ENCODE data around the gene SLC35C1.
"Not testable (repeated sequence)": the region's sequence is repeated elsewhere in the genome, so short reads cannot be mapped to it uniquely, and the experiment has no call there.

SLC35C1 gene

DNA sequence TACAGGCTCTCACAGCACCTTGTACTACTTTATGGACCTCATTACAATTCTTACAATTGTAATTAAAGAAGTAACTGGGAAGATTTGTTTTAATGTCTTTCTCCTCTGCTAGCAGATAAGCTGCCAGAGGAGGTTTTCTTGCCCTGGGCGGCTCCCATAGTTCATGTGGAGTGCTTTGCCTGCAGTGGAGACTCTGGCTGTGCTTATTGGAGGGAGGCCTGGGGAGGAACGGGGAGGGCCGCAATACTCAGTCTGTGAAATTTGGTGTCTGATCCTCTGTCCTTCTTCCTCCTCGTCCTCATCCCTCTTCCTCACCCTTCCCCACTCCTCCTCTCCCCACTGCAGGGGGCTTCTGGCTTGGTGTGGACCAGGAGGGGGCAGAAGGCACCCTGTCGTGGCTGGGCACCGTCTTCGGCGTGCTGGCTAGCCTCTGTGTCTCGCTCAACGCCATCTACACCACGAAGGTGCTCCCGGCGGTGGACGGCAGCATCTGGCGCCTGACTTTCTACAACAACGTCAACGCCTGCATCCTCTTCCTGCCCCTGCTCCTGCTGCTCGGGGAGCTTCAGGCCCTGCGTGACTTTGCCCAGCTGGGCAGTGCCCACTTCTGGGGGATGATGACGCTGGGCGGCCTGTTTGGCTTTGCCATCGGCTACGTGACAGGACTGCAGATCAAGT lies 5.6 kb downstream of the SLC35C1 start:
- in situ Hi-C loops (cut with HindIII; ENCODE audit: low sequenced_read_pairs): no loop called here

DNA sequence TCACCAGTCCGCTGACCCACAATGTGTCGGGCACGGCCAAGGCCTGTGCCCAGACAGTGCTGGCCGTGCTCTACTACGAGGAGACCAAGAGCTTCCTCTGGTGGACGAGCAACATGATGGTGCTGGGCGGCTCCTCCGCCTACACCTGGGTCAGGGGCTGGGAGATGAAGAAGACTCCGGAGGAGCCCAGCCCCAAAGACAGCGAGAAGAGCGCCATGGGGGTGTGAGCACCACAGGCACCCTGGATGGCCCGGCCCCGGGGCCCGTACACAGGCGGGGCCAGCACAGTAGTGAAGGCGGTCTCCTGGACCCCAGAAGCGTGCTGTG lies 6.1 kb downstream of the SLC35C1 start:
- in situ Hi-C loops (cut with HindIII; ENCODE audit: low sequenced_read_pairs): no loop called here

DNA sequence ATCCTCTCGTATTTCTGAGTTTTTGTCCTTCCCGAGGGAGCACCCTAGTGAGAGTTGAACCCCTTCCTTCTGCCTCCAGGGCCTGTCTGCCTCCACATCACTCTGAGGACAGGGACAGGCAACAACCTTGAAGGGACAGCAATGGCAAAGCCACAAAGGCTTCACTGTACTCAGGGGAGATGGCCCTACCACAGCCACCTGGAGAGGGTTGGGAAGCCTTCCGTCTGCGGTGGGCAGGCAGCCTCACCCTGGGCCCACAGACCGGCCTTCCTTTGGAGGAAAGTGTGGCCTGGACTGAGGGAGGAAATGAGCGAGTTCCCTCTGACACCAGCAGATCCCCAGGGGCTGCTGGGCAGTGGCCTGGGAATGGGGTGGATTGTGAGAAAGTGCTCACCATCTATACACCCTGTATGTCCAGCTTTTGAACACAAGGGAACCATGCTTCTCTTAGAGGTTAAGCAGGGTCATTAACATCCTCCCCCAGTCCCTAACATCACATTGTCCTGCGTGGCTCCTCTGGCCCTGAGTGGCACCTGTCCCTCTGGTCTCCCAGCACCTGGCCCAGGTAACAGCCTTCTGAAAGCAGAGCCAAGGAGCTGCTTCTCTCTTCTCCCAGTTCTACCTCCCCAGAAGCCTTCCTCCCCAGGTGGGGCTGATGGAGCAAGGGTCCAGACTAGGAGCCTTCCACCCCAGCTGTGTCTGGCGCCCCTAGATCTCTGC lies 6.8 kb downstream of the SLC35C1 start:
- in situ Hi-C loops (cut with HindIII; ENCODE audit: low sequenced_read_pairs): no loop called here

DNA sequence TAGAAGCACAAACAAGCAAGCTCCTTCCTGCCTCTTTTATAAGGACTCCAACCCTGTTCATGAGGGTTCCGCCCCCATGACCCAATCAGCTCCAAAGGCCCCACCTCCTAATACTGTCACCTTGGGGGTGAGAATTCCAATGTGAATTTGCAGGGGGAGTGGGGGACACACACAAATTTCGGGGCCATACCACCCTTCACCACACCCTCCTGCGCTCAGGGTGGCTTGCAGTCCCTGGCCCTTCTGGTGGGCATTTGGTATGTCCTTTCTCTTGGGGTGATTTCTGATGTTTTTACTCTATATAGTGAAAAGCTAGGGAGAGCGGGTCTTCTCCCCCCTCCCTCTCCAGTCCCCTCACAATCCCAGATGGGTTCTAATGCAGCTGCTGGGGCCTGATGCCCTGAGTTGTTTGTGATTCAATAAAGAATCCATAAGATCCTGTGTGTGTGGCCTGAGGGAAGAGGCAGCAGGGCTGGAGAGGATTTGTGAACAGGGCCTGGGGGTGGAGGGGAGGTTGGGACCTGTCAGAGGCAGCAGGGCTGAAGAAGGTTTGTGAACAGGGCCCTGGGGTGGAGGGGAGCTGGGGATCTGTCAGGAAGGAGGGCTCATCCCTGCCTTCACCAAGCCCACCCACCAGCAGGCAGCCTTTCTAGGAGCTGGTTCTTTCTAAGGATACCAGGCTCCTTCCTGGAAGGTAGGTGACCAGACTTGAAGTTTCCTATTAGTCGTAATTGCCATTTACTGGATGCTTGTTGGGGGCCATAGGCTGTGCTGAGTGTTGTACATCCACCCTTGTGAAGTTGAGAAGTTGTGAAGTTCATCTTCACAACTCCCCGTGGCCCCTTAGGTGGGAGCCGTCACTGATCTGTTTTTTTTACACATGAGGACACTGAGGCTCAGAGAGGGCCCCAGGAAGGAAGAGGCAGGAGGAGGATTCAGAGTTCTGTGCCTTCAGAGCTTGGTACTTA lies 7.9 kb downstream of the SLC35C1 start:
- in situ Hi-C loops (cut with HindIII; ENCODE audit: low sequenced_read_pairs): no loop called here

DNA sequence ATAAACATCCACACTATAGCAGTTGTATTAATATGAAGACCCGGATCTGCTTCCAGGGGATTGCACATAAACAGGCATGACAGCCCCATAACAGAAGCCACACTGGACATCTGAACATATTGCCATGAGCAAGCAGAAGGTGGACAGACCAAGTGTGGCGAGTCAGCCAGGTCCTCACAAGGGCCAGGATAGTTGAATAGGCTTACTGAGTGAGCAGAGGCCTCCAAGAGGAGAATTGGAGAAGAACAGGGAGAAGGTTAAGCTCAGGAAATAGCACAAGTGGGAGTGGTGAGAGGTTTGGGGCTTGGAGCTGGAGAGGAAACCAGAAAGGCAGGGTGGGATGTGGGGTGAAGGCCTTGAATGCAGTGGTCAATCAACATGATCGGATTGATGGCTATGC lies 10.8 kb downstream of the SLC35C1 start:
- in situ Hi-C loops (cut with HindIII; ENCODE audit: low sequenced_read_pairs): no loop called here

DNA sequence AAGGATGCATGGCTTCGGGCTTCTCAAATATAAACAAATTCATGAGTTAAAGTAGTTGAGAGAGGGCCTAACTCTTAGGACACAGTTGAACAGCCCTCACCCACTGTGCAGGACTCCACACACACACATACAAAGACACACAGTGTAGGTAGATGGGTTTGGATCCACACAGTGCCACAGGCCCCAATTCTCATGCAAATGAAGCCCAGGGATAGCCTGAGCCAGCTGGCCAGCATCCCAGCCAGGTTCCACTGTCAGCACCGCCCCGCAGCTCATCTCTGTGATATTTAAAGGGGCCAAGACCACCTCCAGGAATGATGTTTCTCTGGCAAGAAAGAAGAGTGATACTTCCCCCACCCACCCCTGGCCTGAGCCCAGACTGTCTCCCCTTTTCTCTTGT lies 11.7 kb downstream of the SLC35C1 start:
- in situ Hi-C loops (cut with HindIII; ENCODE audit: low sequenced_read_pairs): no loop called here

DNA sequence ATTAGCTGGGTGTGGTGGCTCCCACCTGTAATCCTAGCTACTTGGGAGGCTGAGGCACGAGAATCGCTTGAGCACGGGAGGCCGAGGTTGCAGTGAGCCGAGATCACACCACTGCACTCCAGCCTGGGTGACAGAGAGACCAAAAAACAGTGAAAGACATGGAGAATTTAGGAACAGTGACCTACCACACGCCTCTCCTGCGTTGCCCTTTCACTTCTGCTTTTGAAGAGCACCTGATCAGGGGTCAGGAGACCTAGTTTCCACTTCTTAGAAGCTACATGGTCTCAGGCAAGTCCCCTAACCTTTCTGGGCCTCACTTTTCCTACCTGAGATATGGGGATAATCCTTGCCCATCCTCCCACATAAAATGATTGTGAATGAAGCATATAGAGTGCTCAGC lies 12.2 kb downstream of the SLC35C1 start:
- in situ Hi-C loops (cut with HindIII; ENCODE audit: low sequenced_read_pairs): no loop called here

DNA sequence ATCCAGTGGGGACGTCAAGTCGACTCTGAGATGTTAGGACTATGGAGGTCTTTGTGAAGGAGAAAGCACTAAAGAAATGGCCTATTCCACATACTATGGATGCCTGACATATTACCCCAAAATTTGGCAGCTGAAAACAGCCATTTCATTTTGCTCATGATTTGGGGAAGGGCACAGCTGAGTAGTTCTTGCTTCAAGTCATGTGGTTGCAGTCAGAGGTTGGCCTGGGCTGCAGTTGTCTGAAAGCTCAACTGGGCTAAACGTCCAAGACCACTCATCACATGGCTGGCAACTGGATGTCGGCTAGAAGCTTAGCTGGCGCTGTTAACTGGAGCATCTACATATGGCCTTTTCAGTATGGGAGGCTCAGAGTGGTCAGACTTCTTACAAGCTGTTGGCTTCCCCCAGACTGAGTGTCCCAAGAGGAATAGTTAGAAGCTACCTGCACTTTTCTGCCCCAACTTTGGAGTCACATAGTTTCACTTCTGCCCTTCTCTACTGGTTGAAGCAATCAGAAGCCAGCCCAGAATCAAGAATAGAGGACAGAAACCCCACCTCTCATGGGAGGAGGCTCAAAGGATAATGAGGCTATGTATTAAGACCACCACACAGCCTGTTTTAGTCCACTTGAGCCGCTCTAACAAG lies 14.1 kb downstream of the SLC35C1 start:
- in situ Hi-C loops (cut with HindIII; ENCODE audit: low sequenced_read_pairs): no loop called here

DNA sequence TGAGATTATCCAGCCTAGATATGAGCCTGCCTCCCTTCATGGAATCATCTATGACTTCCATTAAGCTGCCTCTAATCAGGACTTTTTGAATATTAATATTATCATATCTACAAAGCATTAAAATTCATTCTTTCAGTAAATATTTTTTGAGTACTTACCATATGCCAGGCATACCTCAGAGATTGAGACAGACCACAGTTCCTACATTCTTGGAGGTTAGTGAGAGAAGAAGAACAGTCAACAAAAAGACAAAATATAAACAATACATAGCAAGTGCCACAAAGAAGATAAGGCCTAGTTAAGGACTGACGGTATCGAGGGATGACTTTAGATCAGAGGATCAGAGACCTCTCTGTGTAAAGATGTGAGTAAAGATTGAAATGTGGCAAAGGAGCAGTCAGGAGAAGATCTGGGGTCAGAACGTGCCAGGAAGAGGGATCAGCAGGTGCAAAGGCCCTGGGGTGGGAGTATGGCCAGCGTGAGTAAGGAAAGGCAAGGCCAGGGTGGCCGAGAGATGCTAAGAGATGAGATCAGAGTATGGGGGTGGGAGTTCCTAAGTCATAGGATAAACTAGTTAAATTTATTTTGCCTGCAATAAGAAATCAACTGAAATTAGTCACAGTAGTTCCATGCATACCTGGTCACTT lies 15.4 kb downstream of the SLC35C1 start:
- in situ Hi-C loops (cut with HindIII; ENCODE audit: low sequenced_read_pairs): no loop called here

DNA sequence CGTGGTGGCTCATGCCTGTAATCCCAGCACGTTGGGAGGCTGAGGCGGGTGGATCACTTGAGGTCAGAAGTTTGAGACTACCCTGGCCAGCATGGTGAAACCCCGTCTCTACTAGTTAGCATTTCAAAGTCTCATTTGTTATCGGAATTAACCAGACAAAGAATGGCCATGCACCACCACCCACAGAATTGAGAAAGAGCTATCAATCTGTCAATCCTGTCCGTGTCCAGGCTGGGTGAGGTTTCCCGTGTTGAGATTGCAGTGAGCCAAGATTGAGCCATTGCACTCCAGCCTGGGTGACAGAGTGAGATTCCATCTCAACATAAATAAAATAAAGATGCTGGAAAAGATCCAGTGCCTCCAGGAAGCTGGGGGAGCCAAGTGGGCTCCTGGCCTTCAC lies 21.5 kb downstream of the SLC35C1 start:
- in situ Hi-C loops (cut with HindIII; ENCODE audit: low sequenced_read_pairs): not testable (repeated sequence)

DNA sequence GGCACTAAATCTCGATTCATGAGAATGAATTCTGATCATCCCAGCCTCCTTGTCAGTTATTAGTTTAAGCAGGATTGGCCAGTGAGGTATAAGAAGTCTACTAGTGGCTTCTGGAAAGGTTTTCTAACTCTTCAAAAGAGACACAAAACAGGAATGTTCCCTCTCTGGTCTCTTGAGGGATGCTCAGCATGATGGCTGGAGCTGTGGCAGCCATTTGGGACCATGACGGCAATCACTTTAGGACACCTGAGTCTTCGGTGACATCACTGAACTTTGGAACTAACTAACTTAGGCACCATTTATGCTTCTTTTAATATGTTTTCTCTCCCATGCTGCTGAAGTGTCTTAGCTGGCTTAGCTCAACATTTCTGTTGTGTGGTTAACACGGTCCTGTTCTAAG lies 22.2 kb downstream of the SLC35C1 start:
- in situ Hi-C loops (cut with HindIII; ENCODE audit: low sequenced_read_pairs): no loop called here

DNA sequence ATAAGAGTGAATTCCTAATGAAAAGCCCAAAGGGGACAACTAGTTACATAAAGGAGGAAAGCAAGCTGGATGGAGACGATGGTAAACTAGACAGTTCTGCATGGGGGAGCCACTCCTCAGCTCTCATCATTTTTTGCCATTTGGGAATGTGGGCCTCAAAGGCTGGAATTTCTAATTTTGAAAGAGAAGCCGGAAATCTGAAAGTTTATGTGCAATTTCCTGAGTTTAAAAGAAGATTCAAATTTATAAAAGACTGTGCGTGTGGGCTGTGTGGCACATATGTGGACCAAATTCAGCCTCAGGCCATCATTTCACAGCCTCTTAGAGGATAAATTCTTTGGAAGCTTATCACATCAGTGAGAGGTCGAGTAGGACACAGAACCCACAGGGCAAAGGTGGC lies 24.0 kb downstream of the SLC35C1 start:
- in situ Hi-C loops (cut with HindIII; ENCODE audit: low sequenced_read_pairs): no loop called here

DNA sequence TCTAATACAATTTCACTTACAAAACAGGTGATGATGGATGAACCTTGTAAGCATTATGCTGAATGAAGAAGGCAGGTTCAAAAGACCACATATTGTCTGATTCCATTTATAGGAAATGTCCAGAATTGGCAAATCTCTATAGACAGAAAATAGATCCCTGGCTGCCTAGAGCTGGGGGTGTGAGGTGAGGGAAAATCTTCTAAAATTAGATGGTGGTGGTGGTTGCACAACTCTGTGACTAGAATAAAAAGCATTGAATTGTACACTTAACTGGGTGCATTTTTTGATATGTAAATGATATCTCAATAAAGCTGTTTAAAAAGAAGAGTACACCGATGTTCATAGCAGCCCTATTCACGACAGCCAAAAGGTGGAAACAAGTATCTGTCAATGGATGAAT lies 25.6 kb downstream of the SLC35C1 start:
- in situ Hi-C loops (cut with HindIII; ENCODE audit: low sequenced_read_pairs): no loop called here

DNA sequence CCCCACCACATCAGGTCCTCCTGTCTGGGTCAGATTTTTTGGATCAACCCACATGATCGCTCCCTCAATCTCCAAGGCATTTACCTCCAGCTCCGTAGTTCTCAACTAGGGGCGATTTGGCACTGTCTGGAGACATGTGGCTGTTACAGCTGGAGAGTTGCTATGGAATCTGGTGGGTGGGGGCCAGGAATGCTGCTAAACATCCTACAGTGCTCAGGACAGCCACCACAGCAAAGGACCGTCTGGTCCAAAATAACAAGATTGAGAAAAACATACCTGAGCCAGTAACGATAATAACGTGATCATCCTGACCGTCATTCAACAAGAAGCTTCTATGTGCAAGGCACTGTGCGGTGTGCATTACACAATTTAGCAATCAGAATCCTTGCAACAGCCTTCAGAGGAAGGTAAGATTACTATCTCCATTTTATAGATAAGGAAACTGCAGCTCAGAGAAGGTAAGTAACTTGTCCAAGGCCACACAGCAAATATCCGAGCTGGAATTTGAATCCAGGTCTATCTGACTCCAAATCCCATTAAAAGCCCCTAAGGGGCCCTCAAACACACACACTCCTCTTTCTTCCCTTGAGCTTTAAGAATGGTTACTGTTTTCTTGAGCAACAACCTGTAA lies 28.0 kb downstream of the SLC35C1 start:
- in situ Hi-C loops (cut with HindIII; ENCODE audit: low sequenced_read_pairs): no loop called here

DNA sequence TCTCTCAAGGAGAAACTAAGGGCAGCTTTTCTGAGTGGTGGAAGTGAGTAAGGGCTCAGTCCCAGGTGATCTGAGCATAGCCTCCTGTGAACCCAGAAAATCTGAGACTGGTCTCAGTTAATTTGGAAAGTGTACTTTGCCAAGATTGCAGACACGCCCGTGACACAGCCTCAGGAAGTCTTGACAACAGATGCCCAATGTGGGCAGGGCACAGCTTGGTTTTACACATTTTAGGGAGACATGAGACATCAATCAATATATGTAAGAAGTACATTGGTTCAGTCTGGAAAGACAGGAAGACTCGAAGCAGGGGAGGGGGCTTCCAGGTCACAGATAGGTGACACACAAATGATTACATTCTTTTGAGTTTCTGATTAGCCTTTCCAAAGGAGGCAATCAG lies 28.8 kb downstream of the SLC35C1 start:
- in situ Hi-C loops (cut with HindIII; ENCODE audit: low sequenced_read_pairs): no loop called here

DNA sequence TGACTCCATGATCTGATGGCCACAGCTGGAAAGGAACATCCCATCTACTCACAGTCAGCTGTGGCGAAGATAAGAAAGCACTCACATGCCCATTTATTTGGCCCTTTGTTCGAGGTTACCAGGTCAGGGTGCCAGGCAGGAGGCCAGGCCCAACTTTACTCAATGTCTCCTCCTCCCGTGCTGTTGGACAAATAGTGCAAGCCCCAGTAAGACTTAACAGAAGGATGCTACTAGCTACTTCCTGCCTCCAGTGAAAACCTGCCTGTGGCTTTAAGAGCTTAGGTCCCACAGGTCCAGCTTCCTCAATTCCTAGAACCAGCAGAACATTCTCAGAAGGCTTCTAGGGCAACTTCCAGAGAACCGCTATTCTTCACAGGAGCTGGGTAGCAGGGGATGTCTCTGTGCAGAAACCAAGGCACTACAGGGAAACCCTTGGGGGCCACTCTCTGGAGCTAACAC lies 29.4 kb downstream of the SLC35C1 start:
- in situ Hi-C loops (cut with HindIII; ENCODE audit: low sequenced_read_pairs): no loop called here

DNA sequence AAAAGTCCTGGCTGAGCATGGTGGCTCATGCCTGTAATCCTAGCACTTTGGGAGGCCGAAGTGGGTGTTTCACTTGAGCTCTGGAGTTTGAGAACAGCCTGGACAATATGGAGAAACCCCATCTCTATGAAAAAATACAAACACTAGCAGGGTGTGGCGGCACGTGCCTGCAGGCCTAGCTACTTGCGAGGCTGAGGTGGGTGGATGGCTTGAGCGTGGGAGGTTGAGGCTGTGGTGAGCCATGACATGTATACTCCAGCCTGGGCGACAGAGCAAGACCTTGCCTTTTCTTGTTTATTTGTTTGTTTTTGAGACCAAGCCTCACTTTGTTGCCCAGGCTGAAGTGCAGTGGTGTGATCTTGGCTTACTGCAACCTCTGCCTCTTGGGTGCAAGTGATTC lies 34.3 kb downstream of the SLC35C1 start:
- in situ Hi-C loops (cut with HindIII; ENCODE audit: low sequenced_read_pairs): no loop called here

DNA sequence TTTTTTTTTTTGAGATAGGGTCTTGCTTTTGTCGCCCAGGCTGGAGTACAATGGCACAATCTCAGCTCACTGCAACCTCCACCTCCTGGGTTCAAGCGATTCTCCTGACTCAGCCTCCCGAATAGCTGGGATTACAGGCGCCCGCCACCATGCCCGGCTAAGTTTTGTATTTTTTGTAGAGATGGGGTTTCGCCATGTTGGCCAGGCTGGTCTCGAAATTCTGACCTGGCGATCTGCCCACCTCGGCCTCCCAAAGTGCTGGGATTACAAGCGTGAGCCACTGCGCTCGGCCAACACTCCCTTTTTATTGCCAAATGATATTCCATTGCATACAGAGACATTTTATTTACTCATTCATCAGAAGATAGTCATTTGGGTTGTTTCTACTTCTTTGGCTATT lies 35.3 kb downstream of the SLC35C1 start:
- in situ Hi-C loops (cut with HindIII; ENCODE audit: low sequenced_read_pairs): not testable (repeated sequence)

DNA sequence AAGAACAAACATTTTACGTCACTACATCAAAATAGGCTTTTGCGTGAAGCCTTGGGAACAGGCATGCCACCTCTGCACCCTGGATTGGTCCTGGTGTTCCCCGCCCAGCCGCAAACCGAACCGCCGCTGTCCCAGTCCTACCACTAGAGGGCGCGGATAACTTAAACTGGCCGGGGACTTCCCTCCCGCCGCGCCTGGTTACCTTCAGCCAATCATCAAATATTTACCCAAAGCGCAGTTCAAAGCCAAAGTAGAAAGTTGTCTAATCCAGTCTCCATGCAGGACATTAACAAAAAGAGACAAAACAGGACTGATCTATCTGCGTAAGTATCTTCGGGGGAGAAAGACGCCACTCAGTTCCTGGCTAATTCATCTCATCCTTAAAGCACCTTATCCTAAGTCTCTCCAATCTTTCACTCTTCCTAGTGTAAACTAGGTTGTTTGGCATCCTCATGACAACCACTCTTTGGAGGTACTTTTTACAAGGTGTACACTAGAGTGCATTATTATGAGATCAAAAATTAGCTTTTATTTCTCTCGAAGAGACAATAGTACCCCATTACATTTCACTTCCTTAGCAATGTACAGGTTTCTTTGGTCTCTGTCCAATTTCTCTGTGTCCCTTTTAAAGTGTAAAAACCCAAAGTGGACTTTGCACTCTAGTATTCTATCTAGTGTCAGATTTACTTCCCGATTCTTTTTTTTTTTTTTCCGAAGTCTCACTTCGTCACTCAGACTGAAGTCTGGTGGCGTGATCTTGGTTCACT lies 38.4 kb downstream of the SLC35C1 start:
- in situ Hi-C loops (cut with HindIII; ENCODE audit: low sequenced_read_pairs): no loop called here
